OCI-LY3 (cell line): ENCODE results near the gene NEDD4L.

Experiments
- EZH2phosphoT487 ChIP-seq: fragments of 200-600 bp; shearing (Covaris generic); IDR thresholded peaks from 2 replicates; pipeline ENCODE4 v1.6.1; 2018; ENCODE audit warnings: antibody characterized with exemption, mixed run types, low read depth
- TF ChIP-seq, protein P1 (sequence below): fragments of 200-600, 300-600 bp; sonication (generic); IDR thresholded peaks from 2 replicates; pipeline ENCODE4 v1.5.1; 2014; ENCODE audit warnings: antibody characterized with exemption, low read length, low read depth

DNA sequence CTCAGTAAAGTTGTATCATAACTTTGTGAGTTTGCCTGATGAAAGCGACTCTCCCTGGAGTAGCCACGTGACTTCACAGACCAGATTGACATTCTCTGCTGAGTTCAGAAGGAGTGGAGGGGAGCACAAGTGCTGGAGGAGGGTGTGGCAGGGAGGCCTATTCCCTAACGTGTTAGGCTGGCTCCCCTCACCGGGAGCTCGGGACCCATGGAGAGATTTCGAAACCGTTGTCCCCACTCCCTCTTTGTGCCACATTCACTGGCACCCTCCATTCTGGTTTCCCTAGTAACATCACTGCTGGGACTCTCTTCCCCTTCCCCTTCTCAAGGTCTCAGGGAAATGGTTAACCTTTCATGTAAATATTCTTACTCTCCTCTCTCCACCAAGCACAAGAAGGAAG is 304.9 kb downstream of the NEDD4L start:
- TF ChIP-seq, protein P1, sequence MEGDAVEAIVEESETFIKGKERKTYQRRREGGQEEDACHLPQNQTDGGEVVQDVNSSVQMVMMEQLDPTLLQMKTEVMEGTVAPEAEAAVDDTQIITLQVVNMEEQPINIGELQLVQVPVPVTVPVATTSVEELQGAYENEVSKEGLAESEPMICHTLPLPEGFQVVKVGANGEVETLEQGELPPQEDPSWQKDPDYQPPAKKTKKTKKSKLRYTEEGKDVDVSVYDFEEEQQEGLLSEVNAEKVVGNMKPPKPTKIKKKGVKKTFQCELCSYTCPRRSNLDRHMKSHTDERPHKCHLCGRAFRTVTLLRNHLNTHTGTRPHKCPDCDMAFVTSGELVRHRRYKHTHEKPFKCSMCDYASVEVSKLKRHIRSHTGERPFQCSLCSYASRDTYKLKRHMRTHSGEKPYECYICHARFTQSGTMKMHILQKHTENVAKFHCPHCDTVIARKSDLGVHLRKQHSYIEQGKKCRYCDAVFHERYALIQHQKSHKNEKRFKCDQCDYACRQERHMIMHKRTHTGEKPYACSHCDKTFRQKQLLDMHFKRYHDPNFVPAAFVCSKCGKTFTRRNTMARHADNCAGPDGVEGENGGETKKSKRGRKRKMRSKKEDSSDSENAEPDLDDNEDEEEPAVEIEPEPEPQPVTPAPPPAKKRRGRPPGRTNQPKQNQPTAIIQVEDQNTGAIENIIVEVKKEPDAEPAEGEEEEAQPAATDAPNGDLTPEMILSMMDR: no peak
- TF ChIP-seq EZH2phosphoT487: no peak
